Muscle layer of colon (tissue), 2 donors: ENCODE data around the gene XRCC5.

Source experiments
- H3K27ac ChIP-seq: one replicate; pipeline ENCODE4 v1.7.0; 2013; ENCODE audit warnings: low read depth, mild to moderate bottlenecking, low read length, moderate library complexity
- H3K27me3 ChIP-seq, 2 donors: one replicate each; pipeline ENCODE4 v1.7.0; 2013; ENCODE audit warnings: low read length in 2 of 2, mild to moderate bottlenecking in 2 of 2; ENCODE audit not compliant: insufficient read depth in 2 of 2, control insufficient read depth in 1 of 2
- H3K36me3 ChIP-seq: one replicate; pipeline ENCODE4 v1.7.0; 2013; ENCODE audit warnings: mild to moderate bottlenecking, low read length; ENCODE audit not compliant: insufficient read depth
- H3K4me1 ChIP-seq: one replicate; pipeline ENCODE4 v1.7.0; 2013; ENCODE audit warnings: mild to moderate bottlenecking, low read length; ENCODE audit not compliant: insufficient read depth
- H3K4me3 ChIP-seq, 2 donors: one replicate each; pipeline ENCODE4 v1.7.0; 2013; ENCODE audit warnings: low read length in 2 of 2, low read depth in 1 of 2, mild to moderate bottlenecking in 1 of 2, moderate library complexity in 1 of 2
- H3K9ac ChIP-seq: one replicate; pipeline ENCODE4 v1.7.0; 2013; ENCODE audit warnings: low read length
- H3K9me3 ChIP-seq: one replicate; pipeline ENCODE4 v1.7.0; 2013; ENCODE audit warnings: mild to moderate bottlenecking, low read length
- donor health status: abdominal sarcoma.
- donor health status: Adenocarcinoma of cecum.

The XRCC5 gene

GRCh38 chr2:216161967-216162366 lies 52.8 kb downstream of the XRCC5 start:
- H3K9me3 ChIP-seq: no peaks in the 10 kb centered on the region
- H3K36me3 ChIP-seq: peaks cover 57% of the 10 kb centered on the region
- H3K9ac ChIP-seq: no peak overlapping the region
- no peaks in the 10 kb centered on the region for H3K27me3 ChIP-seq
- H3K4me3 ChIP-seq: no peak overlapping the region
- no peak overlapping the region for H3K27ac ChIP-seq
- H3K4me1 ChIP-seq: peaks cover 10% of the 10 kb centered on the region

GRCh38 chr2:216163518-216163917 lies 54.4 kb downstream of the XRCC5 start:
- Histone ChIP-seq H3K4me1 (peaks cover 10% of the 10 kb centered on the region), H3K27me3 (no peaks in the 10 kb centered on the region), H3K9ac (no peak overlapping the region), H3K9me3 (no peaks in the 10 kb centered on the region), H3K4me3 (no peak overlapping the region), H3K27ac (no peak overlapping the region), H3K36me3 (peaks cover 69% of the 10 kb centered on the region)

- Histone ChIP-seq H3K36me3 (peaks cover 75% of the 10 kb centered on the region), H3K4me3 (no peak overlapping the region), H3K27me3 (no peaks in the 10 kb centered on the region), H3K4me1 (peaks cover 10% of the 10 kb centered on the region), H3K27ac (no peak overlapping the region), H3K9me3 (no peaks in the 10 kb centered on the region), H3K9ac (no peak overlapping the region)
These were observed 54.9 kb downstream of the XRCC5 start for GRCh38 chr2:216164087-216164486.

DNA sequence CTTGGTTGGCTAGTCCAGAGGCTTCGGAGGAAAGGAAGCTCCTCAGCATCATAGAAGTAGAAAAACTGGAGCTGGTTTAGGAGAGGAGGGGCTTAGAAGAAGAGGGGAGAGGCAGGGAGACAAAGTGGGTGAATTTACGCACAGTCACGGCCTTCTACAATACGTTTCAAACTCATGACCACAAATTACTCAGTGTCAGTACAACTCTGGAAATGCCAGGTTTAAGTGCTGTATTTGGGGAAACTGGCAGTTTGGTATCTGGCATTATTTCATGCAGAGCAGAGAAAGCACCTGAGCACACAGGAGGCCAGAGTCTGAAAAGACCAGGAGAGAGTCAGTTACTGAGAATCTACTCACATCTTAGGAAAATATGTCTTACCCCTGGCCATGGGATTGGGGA lies 55.4 kb downstream of the XRCC5 start:
- H3K36me3 ChIP-seq: peaks cover 72% of the 10 kb centered on the region
- no peak overlapping the region for H3K27ac ChIP-seq
- no peaks in the 10 kb centered on the region for H3K9me3 ChIP-seq
- H3K27me3 ChIP-seq: no peaks in the 10 kb centered on the region
- H3K9ac ChIP-seq: no peak overlapping the region
- H3K4me1 ChIP-seq: peaks cover 10% of the 10 kb centered on the region
- no peak overlapping the region for H3K4me3 ChIP-seq

DNA sequence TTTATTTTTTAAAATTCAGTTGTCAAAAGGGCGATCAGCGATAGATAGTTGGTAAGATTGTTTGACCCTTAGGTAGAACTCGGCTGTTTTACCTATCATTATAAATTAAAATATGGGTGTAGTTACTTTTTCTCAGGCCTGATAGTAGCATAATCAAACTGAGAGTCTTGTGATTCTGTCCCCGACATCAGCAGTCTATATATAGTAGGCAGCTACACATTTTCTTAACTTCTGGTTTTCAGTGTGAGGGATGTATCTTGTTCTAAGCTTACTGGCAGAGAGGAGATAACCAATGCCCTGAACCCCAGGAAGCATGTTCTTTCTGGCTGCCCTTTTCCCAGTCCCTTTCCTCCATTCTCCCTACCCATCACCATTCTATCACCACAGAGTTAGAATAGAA lies 56.6 kb downstream of the XRCC5 start:
- peaks cover 10% of the 10 kb centered on the region for H3K4me1 ChIP-seq
- no peak overlapping the region for H3K9ac ChIP-seq
- no peaks in the 10 kb centered on the region for H3K9me3 ChIP-seq
- H3K27me3 ChIP-seq: no peaks in the 10 kb centered on the region
- H3K4me3 ChIP-seq: no peak overlapping the region
- no peak overlapping the region for H3K27ac ChIP-seq
- H3K36me3 ChIP-seq: peaks cover 65% of the 10 kb centered on the region

- Histone ChIP-seq H3K27me3 (no peaks in the 10 kb centered on the region), H3K27ac (no peak overlapping the region), H3K4me1 (peaks cover under 1% of the 10 kb centered on the region), H3K4me3 (no peak overlapping the region), H3K36me3 (peaks cover 36% of the 10 kb centered on the region), H3K9ac (no peak overlapping the region), H3K9me3 (no peaks in the 10 kb centered on the region)
These were observed 59.9 kb downstream of the XRCC5 start for GRCh38 chr2:216169087-216169486.

DNA sequence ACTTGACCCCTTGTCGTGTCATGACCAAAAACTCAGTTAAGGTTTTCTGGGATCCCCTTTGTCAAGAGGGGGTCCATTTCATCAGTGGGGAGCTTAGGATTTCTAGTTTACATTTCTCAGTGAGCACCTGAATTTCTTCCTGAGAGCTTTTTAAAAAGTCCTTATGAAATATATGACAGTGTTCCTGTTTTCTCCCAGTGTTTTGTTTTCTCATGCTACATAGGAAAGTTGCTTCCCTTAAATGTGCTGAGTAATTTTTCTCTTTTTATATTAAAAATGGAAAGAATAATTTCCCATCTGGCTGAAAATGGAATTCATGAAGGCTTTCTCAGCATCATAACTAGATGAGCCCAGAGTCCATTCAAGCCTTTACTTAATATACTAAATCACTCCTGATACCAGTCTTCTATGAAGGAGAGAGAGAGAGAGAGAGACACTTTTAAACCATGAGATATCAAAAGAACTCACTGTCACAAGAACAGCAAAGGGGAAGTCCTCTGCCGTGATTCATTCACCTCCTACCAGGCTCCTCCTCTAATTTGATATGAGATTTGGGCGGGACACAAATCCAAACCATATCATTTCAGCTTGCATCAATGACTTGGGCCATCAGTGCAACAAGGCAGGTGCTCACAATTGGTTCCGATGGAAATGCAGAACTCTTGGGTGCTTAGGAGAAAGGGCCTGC lies 61.1 kb downstream of the XRCC5 start:
- H3K9ac ChIP-seq: no peak overlapping the region
- no peaks in the 10 kb centered on the region for H3K27me3 ChIP-seq
- H3K4me3 ChIP-seq: no peak overlapping the region
- H3K36me3 ChIP-seq: peaks cover 33% of the 10 kb centered on the region
- H3K4me1 ChIP-seq: no peaks in the 10 kb centered on the region
- no peaks in the 10 kb centered on the region for H3K9me3 ChIP-seq
- H3K27ac ChIP-seq: no peak overlapping the region

DNA sequence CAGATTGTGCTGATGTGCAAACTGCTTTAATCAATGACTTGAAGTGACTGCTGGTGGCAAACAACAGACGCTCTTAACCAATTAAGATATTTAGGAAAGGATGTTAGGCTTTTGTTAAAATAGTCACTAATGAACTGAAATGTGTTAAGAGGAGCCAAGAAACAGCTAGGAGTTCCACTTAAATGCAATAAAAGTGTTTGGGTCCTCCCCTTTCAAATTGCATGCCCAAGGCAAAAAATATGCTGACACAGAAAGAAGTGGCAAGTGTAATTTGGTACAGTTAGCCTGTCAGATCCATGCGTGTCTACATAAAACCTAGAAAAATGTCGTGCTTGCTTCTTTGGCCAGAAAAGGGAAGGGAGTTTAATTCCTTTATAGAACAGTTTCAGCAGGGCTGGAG lies 61.9 kb downstream of the XRCC5 start:
- H3K27ac ChIP-seq: no peak overlapping the region
- H3K36me3 ChIP-seq: peaks cover 37% of the 10 kb centered on the region
- no peak overlapping the region for H3K9ac ChIP-seq
- no peaks in the 10 kb centered on the region for H3K9me3 ChIP-seq
- no peak overlapping the region for H3K4me3 ChIP-seq
- no peaks in the 10 kb centered on the region for H3K27me3 ChIP-seq
- no peaks in the 10 kb centered on the region for H3K4me1 ChIP-seq

- Histone ChIP-seq H3K9ac (no peak overlapping the region), H3K27me3 (no peaks in the 10 kb centered on the region), H3K4me3 (no peak overlapping the region), H3K9me3 (no peaks in the 10 kb centered on the region), H3K27ac (no peak overlapping the region), H3K4me1 (no peaks in the 10 kb centered on the region), H3K36me3 (peaks cover 31% of the 10 kb centered on the region)
These were observed 63.3 kb downstream of the XRCC5 start for GRCh38 chr2:216172493-216172892.

DNA sequence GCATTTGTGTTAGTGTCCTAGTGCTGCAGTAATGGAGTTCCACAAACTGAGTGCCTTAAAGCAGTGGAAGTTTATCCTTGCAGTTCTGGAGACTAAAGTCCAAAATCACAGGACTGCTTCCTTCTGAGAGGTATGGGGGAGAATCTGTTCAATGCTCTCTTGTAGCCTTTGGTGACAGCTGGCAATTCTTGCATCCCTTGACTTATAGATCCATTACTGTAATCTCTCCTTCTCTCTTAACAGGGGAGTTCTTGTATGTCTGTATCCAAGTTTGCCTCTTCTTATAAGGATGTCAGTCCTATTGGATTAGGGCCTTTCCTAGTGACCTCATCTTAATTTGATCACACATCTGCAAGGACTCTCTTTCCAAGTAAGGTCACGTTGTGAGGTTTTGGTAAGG lies 69.9 kb downstream of the XRCC5 start:
- H3K9me3 ChIP-seq: no peaks in the 10 kb centered on the region
- no peaks in the 10 kb centered on the region for H3K4me1 ChIP-seq
- H3K9ac ChIP-seq: no peak overlapping the region
- no peak overlapping the region for H3K27ac ChIP-seq
- H3K4me3 ChIP-seq: no peak overlapping the region
- no peaks in the 10 kb centered on the region for H3K27me3 ChIP-seq
- H3K36me3 ChIP-seq: peaks cover 23% of the 10 kb centered on the region

GRCh38 chr2:216181351-216181750 lies 72.2 kb downstream of the XRCC5 start:
- no peak overlapping the region for H3K9ac ChIP-seq
- peaks cover 9% of the 10 kb centered on the region for H3K36me3 ChIP-seq
- H3K9me3 ChIP-seq: no peaks in the 10 kb centered on the region
- H3K27me3 ChIP-seq: no peaks in the 10 kb centered on the region
- no peak overlapping the region for H3K4me3 ChIP-seq
- H3K4me1 ChIP-seq: no peaks in the 10 kb centered on the region
- no peak overlapping the region for H3K27ac ChIP-seq

GRCh38 chr2:216181953-216182461 lies 72.9 kb downstream of the XRCC5 start:
- H3K27me3 ChIP-seq: no peaks in the 10 kb centered on the region
- no peaks in the 10 kb centered on the region for H3K9me3 ChIP-seq
- H3K36me3 ChIP-seq: peaks cover 9% of the 10 kb centered on the region
- H3K4me1 ChIP-seq: no peaks in the 10 kb centered on the region
- no peak overlapping the region for H3K9ac ChIP-seq
- H3K4me3 ChIP-seq: no peak overlapping the region
- no peak overlapping the region for H3K27ac ChIP-seq
